Activated T-helper 1 cell treated with anti-CD3 and anti-CD28 coated beads, Interleukin-2, amount 50 U/mL, for 16 hours (primary cell): ENCODE results near the gene AARS1.
A peak's percentile ranks its signal among the peaks of the same experiment; 100 is the strongest.
"Not testable (repeated sequence)": the region's sequence is repeated elsewhere in the genome, so short reads cannot be mapped to it uniquely, and the experiment has no call there.

Experiments
- DNase-seq, 2 donors: peaks; one replicate each; pipeline ENCODE4 v3.0.0-alpha.2; 2020; ENCODE audit warnings: low read depth in 1 of 2, low spot score in 1 of 2

The AARS1 gene

GRCh38 chr16:70271696-70272095, 17.6 kb downstream of the AARS1 start:
- no peak for DNase-seq

GRCh38 chr16:70270176-70270575, 19.1 kb downstream of the AARS1 start:
- DNase-seq: no peak

GRCh38 chr16:70269471-70269870, 19.8 kb downstream of the AARS1 start:
- DNase-seq: no peak

GRCh38 chr16:70267922-70268321, 21.4 kb downstream of the AARS1 start:
- not testable (repeated sequence) for DNase-seq

GRCh38 chr16:70267516-70267915, 21.8 kb downstream of the AARS1 start:
- DNase-seq: no peak

- DNase-seq: not testable (repeated sequence)
Observed at GRCh38 chr16:70259903-70260302, 29.4 kb downstream of the AARS1 start.

GRCh38 chr16:70258946-70259345, 30.4 kb downstream of the AARS1 start:
- no peak for DNase-seq

- DNase-seq: no peak
Observed at GRCh38 chr16:70258065-70258464, 31.2 kb downstream of the AARS1 start.

GRCh38 chr16:70257391-70257790, 31.9 kb downstream of the AARS1 start:
- no peak for DNase-seq

GRCh38 chr16:70255574-70255973, 33.7 kb downstream of the AARS1 start:
- DNase-seq: no peak

GRCh38 chr16:70254965-70255286, 34.4 kb downstream of the AARS1 start:
- no peak for DNase-seq

GRCh38 chr16:70254180-70254964, 34.9 kb downstream of the AARS1 start:
- DNase-seq: no peak

- no peak for DNase-seq
Observed at GRCh38 chr16:70253291-70254106, 35.8 kb downstream of the AARS1 start.

GRCh38 chr16:70252355-70252988, 36.8 kb downstream of the AARS1 start:
- DNase-seq: no peak

- DNase-seq: peak; percentile 84 to 89
Observed at GRCh38 chr16:70251629-70252354, 37.5 kb downstream of the AARS1 start, which contains the start of gene EXOSC6. Gene EXOSC6, minus strand, starts transcription at chr16:70251940. Its CDS starts 40 bp downstream, at chr16:70251900.

GRCh38 chr16:70250748-70251628, 38.3 kb downstream of the AARS1 start:
- DNase-seq: peak in 1 of 2 donors; percentile 30

- DNase-seq: not testable (repeated sequence)
Observed at GRCh38 chr16:70249697-70250096, 39.6 kb downstream of the AARS1 start.

- not testable (repeated sequence) for DNase-seq
Observed at GRCh38 chr16:70238773-70239172, 50.5 kb downstream of the AARS1 start.

GRCh38 chr16:70231831-70232230, 57.5 kb downstream of the AARS1 start:
- DNase-seq: not testable (repeated sequence)

GRCh38 chr16:70226024-70226423, 63.3 kb downstream of the AARS1 start:
- DNase-seq: not testable (repeated sequence)
